Measurements from ENCODE around the gene OSBP2.
"Not testable (repeated sequence)": the region's sequence is repeated elsewhere in the genome, so short reads cannot be mapped to it uniquely, and the experiment has no call there.

OSBP2 gene

GRCh38 chr22:30694640-30695350, at the start of gene OSBP2:
TSS of gene OSBP2 (plus strand) at chr22:30694874. CDS start at chr22:30694910, 36 bp downstream.
- no peak for DNase-seq

DNA sequence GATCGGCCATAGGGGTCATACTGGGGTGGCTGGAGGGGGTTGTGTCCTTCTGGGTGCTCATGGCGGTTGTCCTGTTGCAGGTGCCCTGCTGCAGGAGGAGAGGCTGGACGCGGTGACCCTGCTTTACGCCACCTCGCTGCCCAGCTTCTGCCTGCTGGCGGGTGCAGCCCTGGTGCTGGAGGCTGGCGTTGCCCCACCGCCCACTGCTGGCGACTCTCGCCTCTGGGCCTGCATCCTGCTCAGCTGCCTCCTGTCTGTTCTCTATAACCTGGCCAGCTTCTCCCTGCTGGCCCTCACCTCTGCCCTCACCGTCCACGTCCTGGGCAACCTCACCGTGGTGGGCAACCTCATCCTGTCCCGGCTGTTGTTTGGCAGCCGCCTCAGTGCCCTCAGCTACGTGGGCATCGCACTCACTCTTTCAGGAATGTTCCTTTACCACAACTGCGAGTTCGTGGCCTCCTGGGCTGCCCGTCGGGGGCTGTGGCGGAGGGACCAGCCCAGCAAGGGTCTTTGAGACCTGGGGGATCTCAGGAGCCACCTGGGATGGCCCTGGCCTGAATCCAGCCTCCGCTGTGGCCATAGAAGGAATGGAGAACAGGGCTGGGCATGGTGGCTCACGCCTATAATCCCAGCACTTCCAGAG, 48.0 kb upstream of the OSBP2 start:
- no peak for DNase-seq

- DNase-seq: no peak
Measured at GRCh38 chr22:30647536-30647935, 47.1 kb upstream of the OSBP2 start.

- no peak for DNase-seq
Measured at GRCh38 chr22:30648825-30649224, 45.8 kb upstream of the OSBP2 start.

DNA sequence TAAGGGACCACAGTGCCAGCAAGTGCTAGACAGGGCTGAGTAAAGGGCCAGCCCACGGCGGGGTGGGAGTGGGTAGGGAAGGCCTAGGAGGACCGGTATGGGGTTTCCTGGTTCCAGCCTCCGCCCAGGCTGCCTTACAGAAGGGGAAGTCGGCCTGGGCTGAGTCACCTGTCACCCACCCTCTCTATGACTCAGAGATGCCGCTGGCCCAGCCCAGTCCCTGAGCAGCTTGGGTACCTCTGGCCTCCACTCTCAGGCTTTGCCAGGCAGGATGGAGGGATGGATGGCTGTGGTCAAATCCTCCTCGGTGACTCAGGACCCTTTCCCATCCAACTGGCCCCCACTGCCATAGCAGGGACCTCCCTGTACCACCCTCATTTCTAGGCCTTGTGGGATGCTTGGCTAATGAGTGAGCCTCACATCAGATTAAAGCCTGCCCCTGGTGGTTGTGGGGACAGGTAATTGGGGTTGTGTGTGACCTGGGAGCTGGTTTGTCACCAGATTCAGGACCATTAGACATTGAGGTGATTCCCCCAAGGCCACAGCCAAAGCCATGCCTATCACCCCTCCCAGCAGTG, 45.2 kb upstream of the OSBP2 start:
- no peak for DNase-seq

GRCh38 chr22:30650508-30651116, 44.1 kb upstream of the OSBP2 start:
- DNase-seq: no peak

DNA sequence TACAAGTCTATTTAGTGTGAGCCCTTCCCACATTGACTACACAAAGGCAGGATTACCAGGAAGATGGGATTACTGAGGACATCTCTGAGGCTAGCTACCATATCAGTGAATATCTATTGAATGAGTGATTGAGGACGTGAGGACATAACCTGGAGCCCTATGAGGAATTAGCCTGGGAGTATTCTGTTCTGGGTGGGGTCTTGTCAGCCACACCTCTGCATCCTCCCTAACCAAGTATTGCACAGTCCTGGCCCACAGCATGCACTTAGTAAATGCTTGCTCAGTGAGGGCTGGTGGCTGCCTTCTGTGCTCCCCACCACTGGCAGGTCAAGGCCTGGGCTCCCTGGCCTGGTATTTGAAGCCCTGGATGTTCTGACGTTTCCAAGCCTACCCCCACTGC, 41.8 kb upstream of the OSBP2 start:
- DNase-seq: no peak

DNA sequence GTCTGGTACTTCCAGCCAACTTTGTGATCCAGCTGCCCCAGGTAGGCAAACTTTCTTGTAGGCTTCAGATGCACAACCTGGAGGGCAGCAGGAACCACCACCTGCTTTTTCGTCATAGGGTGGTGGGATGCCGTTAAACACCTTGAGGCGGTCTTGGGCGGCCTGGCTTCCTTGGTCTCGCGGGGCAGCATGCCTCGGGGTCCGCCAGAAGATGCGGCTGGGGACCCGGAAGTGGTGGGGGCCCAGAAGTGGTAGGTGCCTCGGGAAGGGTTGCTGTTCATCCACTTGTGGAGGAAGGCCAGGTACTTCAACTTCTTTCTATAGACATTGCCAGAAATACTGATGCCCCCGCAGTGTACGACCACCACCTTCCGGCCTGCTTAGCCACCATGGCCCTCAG, 40.3 kb upstream of the OSBP2 start:
- DNase-seq: no peak

- DNase-seq: no peak
Measured at GRCh38 chr22:30655532-30655931, 39.1 kb upstream of the OSBP2 start.

DNA sequence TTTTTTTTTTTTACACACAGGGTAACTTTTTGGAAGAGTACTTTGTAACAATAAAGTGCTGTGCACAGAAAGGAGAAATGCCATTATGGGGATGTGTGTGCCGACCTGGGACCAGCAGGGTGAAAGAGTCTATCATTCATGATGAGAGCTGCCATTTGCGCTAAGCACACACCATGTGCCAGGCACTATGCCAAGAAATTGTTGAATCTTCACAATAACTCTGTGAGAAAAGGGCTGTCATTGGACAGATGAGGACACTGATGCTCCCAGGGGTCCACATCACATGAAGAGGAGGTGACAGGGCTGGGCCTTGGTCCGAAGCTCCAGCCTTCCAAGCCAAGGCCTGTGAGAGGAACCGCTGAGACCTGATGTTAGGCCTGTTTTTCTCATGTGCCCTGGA, 32.6 kb upstream of the OSBP2 start:
- peak in 1 of 2 experiments; percentile 1 for DNase-seq

GRCh38 chr22:30664798-30665197, 29.9 kb upstream of the OSBP2 start:
- DNase-seq: no peak

- no peak for DNase-seq
Measured at GRCh38 chr22:30665266-30665665, 29.4 kb upstream of the OSBP2 start.

DNA sequence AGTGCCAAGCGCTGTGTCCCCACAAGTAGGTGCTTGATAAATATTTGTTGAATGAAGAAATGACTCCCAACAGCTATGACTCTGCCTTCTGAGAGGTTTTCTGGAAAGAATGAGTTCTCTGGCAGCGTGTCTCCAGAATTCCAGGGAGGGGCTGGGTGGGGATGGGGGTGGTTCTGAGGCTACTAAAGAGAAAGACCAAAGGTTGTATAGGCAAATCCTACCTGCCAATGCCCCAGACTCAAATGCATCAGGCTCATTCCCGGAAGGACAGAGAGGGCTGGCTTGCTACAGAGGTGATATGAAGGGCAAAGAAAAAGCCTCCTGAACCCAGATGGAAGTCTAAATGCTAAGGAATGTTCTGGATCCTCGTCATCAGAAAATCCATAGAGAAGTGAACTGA, 28.9 kb upstream of the OSBP2 start:
- DNase-seq: no peak

- DNase-seq: no peak
Measured at GRCh38 chr22:30667107-30667493, 27.6 kb upstream of the OSBP2 start.

DNA sequence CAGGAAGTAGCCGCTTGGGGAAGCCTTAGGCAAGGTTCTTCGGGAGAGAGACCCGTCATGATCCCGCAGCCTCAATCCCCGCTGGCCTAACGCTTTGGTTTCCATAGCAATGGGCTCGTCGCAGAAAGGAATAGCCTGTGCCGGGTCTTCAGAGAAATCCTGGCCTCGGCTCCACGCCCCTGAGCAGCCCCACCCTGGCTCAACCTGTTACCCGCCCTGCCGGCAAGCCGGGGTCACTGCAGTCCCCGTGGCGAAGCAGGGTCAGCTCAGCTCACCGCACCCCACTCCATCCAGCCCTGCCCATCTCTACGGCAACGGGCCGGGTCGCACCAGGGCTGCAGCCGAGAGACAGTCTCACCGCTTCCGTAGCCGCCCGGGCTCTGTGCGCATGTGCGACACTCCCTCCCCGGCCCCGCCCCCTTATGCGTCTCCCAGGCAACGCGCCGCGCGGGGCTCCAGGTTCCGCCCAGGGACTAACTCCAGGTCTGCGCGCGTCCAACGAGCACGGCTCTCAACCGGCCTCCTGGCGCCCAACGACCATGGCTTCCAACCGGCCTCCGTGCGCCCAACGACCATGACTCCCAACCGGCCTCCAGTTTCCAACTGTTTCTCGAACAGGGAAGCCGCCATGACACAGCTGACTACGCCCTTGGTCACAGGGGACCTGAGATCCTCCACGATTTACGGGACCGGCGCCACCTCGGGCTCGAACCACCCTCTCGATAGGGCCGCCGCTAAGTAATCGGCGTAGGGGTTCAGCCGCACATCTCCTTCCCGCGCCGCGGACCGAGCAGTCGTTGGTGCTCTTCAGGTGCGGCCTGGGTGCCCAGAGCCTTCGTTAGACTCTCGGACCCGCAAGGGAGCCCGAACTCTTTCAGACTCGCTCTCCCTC, 26.9 kb upstream of the OSBP2 start, which contains the start of gene DUSP18:
TSS of gene DUSP18 (minus strand) at position 382 of the 892 bp plus-strand sequence. CDS start 3,872 bp downstream, outside the sequence.
- peak; percentile 61 to 81 for DNase-seq

DNA sequence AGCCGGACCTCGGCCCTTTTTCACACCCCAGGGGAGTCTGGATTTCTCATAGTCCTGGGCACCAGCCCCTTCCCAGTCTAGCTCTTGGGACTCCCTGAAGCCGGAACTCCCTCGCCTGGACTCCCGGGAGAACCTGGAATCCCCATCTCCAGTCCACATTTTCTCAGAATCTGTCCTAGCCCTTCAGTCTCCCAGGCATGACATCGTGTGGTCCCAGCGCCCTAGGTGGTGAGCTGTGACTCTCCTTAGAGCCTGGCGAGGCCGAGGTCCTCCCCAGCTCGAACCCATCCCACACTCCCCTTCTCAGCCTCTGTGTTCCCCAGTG, 26.3 kb upstream of the OSBP2 start:
- no peak for DNase-seq

DNA sequence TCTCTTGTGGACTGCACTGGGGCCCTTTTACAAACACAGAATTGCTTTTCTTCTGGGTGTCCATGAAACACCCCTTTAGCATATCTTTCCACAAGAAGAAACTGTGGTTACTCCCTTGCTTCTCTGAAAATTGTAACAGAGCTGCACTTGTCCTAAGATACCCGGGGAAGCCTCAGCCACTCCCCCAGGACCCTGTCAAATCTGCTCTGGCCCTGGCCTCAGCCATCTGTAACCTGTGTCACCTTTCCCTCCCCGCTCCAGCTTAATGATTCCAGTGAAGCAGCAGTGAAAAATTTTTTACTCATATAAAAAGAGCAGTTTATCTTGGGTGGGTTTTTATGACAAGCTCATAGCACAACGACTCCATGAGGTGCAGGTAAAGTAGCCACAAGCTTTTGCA, 23.6 kb upstream of the OSBP2 start:
- DNase-seq: no peak

DNA sequence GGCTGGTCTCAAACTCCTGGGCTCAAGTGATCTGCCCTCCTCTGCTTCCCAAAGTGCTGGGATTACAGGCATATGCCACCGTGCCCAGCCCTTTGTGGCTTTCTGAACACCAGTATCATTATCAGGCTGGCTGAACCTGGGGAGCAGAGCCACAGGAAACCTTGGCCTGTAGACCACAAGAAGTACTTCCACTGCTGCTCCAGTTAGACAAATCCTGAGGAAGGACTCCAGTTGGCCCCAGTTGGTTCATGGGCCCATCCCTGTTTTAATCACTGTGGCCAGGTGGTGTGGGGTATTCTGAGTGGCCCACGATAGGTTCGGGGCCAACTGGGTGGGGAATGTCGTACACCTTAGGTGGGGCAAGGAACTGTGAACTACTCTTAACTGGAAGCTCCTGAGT, 21.5 kb upstream of the OSBP2 start:
- DNase-seq: no peak

- no peak for DNase-seq
Measured at GRCh38 chr22:30674482-30674881, 20.2 kb upstream of the OSBP2 start.

- no peak for DNase-seq
Measured at GRCh38 chr22:30675436-30675835, 19.2 kb upstream of the OSBP2 start.

- DNase-seq: not testable (repeated sequence)
Measured at GRCh38 chr22:30676565-30676964, 18.1 kb upstream of the OSBP2 start.

DNA sequence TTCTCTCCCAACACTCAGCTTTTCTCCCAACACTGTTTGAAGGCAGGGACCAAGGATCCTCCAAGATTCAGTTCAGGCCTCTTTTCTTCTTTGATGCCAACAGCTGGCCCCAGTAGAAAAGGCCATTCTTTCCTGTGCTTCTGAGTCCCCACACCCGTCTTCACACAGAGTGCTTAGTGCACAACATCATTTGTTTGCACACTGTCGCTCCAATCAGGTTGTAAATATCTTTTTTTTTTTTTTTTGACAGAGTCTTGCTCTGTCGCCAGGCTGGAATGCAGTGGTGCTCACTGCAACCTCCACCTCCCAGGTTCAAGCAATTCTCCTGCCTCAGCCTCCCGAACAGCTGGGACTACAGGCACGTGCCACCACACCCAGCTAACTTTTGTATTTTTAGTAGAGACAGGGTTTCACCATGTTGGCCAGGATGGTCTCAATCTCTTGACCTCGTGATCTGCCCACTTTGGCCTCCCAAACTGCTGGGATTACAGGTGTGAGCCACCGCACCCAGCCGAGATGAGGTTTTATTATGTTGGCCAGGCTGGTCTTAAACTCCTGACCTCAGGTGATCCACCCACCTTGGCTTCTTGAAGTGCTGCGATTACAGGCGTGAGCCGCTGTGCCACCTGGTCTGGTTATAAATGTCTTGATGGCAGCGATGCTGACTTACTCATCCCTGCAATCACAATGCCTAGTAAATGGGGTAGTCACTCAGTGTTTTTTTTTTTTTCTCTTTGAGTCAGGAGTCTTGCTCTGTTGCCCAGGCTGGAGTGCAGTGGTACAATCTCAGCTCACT, 14.6 kb upstream of the OSBP2 start:
- DNase-seq: not testable (repeated sequence)
